Cerebellar nuclear complex (tissue), 1 donor: ENCODE data around the gene CLCN5.

ENCODE experiments used
- DNase-seq, 2 experiments: peaks; one replicate each; lab custom pipeline; 2025; lab: John Stamatoyannopoulos, UW

CLCN5 gene

DNA sequence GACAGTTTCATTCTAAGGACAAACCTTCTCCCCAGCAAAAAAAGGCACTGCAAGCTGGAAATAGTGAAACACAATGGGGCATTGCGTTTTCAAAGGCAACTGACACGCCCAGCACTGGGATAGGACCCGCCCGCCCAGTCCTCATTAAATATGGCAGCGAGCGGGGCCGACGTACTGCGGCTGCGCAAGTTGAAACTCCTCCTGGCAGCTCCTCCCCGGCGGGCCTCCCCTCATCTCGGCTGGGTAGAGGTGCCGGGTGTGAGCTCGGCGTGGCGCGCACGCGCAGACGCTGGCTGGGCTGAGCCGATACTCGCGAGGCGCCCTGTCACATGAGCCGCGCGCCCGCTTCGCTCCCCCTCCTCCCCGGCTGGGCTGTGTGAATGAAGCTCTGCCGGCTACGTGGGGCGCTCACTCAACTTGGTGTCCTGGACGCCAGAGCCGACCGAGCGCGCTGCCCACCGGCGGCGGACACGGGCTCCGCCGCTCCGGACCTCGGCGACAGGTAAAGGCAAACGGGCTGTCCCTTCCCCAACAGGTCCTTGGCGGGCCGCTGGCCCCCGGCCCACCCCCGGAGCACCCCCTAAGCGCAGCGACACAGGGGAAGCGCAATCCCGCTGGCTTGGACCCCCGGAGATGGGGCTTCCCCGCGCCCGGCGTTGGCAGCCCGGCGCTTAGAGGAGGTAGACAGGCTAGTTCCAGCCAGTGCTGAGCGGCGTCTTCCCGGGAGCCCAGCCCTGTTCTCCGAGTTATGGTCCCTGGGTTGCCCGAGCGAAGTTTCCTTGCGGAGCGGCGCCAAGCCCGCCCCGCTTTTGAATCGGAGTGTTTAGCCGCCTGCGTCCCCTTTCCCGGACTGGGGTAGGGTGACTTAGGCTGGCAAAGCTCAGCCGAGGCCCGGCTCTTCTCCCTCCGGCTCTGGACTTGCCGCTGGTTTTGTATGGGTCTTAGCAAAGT, at the start of gene CLCN5:
TSS of gene CLCN5 (plus strand) at position 306 of the 951 bp plus-strand sequence. CDS start 2,703 bp downstream, outside the sequence.
- DNase-seq: peak; percentile 44 to 63

DNA sequence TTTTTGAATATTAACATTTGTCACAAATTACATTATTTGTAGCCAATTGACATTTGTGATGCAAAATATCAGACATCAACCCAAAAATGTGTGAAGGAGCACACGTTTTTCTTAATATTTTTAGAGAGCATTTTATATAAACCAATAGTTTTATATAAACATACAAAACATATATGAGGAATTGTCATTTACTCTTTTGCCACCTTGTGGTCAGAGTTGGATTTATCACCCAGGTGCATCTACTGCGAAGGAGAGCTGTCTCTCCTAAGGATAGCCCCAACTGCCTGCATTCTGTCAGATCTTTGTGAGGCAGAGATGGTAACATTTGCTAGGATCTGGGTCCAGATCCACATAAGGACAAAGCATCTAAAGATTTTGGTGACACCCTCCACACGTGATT, 45.6 kb upstream of the CLCN5 start:
- peak in 1 of 2 experiments; percentile 39 for DNase-seq

DNA sequence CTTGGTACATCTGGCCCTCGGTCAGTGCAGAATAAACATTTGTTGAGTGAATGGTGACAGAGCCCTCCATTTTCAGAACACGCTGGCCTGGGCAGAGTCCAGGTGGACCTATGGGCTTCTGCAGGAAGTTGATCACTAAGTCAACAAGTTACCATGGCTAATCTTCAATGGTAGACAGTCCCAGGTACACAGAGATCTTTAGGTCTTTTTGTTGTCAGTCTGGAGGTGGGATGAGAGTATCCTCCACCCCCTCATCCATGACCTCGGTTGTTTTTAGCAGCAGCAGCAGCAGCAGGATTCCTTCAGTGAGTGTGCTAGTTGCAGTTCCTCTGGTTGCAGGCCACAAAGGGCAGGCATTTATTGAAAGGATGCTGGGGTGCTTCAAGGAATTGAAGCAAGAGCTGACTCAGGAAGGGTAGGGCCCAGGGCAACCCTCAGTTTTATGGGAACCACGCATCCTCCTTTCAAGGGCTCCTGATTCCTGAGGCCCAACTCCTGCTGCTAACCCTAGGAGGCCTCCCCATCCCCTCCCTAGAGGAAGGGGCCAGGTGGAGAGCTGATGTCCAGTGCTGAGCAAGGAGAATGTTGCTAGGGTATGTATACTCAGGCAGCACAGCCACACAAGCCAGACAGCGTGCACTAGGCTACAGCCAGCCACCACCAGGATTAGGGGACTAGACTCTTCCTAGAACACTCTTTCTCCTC, 44.8 kb upstream of the CLCN5 start:
- no peak for DNase-seq

DNA sequence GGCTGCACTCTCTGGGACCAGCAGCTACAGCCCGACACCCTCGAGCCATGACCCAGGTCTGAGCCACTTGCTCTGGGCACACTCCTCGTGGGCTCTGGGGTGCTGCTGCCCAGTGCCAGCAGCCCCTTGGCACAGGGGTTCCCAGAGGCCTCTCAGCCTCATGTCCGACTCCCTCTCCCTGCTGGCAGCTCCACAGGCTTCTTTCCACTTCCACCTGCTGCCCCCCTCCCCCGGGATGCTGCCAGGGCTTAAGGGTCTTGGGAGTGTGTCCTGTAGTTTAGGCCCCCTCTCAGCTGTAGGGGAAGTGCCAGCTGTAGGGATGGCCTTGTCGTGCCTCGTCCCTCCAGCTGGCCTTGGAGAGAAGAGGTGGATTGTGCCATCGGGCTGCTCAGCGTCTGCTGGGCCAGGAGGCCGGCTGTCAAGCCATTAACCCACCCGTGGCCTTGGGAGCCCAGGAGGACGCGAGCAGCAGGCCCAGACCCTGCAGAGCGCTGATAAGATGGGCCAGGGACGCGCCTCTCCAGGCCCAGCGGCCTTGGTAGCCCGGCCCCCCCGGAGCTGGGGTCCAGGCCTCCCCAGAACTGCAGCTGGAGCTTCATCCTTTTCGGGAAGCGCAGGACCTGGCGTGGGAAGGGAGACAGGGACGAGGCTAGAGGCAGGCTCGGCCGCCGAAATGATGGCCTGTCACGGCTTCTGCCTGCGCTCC, 44.1 kb upstream of the CLCN5 start:
- no peak for DNase-seq

DNA sequence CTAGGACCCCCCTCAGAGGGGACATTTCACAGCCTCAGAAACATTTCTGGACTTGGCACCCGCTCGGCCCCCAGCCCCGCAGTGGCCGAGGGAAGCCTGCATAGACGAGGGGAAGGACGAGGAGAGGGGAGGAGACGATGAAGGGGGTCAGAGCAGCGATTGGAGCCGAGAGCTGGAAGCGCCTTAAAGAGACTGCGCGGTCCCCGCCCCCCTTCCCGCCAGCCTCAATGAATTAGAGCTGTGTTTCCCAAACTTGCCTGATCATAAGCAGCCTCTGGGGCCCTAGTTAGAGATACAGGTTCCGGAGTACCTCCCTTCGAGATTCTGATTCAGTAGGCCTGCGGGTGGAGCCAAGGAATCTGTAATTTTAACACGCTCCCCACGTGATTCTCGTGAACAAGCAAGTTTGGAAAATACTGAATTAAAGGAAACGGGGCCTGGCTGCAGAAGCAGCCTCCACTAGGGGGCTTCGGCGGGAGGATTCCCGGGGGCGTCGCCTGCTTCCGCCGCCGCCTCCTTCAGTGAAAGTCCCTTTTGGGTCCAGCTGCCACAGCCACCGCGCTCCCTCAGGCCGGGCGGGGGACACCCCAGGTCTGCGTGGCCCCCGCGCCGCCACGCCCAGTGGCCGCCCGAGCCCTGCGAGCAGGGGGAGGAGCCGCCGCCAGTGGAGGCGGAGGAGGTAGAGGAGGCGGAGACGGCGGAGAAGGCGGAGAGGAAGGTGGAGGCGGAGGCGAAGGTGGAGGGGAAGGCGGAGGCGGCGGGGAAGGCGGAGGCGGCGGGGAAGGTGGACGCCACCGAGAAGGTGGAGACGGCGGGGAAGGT, 43.4 kb upstream of the CLCN5 start, which contains the start of gene USP27X:
TSS of gene USP27X (plus strand) at position 651 of the 822 bp plus-strand sequence. CDS start 824 bp downstream, outside the sequence.
- DNase-seq: peak in 1 of 2 experiments; percentile 29

DNA sequence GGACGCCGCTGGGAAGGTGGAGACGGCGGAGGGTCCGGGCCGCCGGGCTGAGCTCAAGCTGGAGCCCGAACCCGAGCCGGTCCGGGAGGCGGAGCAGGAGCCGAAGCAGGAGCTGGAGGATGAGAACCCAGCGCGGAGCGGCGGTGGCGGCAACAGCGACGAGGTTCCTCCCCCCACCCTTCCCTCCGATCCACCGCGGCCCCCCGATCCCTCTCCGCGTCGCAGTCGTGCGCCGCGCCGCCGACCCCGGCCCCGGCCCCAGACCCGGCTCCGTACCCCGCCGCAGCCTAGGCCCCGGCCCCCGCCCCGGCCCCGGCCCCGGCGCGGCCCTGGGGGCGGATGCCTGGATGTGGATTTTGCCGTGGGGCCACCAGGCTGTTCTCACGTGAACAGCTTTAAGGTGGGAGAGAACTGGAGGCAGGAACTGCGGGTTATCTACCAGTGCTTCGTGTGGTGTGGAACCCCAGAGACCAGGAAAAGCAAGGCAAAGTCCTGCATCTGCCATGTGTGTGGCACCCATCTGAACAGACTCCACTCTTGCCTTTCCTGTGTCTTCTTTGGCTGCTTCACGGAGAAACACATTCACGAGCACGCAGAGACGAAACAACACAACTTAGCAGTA, 42.6 kb upstream of the CLCN5 start:
- no peak for DNase-seq

DNA sequence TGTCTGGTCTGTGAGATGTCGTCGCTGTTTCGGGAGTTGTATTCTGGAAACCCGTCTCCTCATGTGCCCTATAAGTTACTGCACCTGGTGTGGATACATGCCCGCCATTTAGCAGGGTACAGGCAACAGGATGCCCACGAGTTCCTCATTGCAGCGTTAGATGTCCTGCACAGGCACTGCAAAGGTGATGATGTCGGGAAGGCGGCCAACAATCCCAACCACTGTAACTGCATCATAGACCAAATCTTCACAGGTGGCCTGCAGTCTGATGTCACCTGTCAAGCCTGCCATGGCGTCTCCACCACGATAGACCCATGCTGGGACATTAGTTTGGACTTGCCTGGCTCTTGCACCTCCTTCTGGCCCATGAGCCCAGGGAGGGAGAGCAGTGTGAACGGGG, 41.7 kb upstream of the CLCN5 start:
- DNase-seq: no peak

DNA sequence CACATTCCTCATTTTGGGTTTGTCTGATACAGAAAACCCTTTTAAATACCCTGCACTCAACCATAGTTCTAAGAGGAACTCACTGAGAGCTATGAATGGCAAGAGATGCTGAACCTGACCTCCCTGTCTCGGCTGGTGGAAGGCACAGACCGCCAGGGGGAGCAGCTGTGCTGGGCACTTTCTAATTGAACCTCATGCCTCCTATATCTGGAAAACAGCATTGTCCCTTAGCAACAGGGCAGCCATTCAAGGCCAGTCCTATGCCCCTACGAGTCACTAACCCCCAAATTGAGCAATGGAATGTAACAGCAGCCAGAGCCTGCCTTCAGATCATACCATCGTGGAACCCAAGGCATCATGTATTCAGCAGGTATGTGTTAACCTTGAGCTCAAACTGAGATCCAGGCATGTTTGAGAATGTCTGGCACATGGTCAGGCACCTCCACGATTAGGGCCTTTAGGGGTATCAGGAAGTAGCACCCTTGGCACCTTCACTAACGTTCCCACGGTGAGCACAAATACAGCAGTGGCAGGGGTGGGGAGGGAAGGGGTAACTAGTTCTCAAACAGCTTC, 38.0 kb upstream of the CLCN5 start:
- no peak for DNase-seq

DNA sequence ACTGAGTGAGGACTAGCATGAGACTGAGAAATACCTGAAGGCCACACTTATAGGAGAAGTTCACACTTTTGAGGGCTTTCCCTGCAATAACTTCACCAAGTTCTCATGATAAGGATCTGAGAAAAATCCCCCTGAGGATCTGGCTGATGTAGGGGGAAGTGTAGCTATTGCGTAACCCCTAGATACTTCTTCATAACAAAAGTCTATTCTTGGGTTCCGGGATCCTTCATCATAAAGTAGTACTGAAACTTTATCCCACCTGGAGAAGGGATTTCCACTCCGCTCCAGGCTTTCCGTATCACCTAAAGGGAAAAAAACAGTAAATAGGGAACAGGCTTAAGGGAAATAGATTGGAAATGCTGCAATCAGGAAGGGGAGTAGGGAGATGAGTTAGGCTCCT, 29.9 kb upstream of the CLCN5 start:
- no peak for DNase-seq

DNA sequence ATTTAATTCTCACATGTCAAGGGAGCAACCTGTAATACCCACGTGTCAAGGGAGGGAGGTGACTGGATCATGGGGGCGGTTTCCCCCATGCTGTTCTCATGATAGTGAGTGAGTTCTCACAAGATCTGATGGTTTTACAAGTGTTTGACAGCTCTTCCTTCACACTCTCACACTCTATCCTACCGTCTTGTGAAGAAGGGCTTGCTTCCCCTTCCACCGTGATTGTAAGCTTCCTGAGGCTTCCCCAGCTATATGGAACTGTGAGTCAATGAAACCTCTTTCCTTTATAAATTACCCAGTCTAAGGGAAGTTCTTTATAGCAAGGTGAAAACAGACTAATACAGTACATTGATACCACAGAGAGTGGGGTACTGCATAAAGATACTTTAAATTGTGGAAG, 25.4 kb upstream of the CLCN5 start:
- DNase-seq: no peak

DNA sequence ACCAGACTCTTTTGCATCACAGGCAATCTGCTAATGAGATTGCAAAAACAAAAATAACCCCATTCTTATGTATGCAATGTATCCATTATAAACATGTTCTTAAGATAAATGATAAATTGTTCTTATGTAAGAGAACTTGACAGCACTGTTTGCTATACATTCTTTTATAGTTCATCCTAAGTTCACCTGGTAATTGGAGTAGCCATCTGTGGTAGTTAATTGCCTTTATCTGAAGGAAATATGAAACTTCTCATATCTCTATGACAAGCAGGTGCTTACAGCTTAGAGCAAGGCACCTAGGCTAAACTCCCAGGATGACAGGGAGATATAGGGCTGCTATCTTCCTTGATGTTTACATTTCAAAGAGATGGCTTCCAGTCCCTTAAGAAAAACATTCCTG, 21.3 kb upstream of the CLCN5 start:
- DNase-seq: no peak

DNA sequence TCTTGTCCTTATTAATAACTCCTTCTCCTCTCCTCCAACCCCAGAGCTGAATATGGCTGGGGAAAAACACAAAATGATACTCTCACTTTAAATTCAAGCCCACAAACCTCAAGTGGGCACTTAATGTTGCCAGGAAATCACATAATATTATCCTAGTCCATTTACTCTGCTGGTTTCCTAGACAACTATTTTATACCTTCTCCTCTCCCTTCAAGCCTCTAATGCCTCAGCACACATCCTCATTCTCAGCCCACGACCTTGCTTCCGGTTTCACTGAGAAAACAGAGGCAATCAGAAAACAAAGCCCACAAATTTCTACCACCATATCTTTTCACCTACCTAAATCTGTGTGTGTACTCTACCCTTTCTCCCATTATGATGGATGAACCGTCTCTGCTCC, 12.1 kb upstream of the CLCN5 start:
- no peak for DNase-seq

DNA sequence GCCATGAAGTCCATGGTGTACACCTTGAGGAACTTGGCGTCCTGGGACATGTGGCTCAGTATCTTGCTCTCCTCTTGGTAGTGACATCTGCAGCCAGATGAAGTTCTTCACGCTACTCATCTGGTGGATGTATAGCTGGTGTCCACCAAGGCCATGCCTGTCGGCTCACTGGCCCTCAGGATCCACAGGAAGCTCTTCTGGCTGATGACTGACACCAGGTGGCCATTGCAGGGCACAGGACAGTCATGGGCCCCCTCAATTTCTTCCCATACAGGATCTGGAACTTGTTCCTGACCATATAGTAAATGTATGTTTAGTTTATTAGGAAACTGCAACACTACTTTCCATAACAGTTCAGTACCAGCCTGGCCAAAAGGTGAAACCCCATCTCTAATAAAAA, 10.3 kb upstream of the CLCN5 start:
- DNase-seq: no peak

DNA sequence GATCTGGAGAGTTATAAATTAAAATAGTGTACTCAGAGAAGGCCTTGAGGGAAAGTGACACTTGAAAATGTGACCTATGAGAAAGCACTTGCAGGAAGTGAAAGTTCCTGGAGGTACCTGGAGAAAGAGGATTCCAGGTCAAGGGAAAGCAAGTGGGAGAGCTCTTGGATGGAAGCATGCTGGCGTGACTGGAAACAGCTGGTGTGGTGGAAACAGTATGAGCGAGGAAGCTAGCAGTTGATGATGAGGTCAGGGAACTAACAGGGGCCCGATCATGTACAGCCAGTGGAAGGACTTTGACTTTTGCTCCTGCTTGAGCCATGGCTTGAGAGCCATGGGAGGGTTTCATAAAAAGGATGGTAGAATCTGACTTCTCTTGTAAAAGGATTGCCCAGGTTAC, 9.5 kb upstream of the CLCN5 start:
- DNase-seq: no peak

DNA sequence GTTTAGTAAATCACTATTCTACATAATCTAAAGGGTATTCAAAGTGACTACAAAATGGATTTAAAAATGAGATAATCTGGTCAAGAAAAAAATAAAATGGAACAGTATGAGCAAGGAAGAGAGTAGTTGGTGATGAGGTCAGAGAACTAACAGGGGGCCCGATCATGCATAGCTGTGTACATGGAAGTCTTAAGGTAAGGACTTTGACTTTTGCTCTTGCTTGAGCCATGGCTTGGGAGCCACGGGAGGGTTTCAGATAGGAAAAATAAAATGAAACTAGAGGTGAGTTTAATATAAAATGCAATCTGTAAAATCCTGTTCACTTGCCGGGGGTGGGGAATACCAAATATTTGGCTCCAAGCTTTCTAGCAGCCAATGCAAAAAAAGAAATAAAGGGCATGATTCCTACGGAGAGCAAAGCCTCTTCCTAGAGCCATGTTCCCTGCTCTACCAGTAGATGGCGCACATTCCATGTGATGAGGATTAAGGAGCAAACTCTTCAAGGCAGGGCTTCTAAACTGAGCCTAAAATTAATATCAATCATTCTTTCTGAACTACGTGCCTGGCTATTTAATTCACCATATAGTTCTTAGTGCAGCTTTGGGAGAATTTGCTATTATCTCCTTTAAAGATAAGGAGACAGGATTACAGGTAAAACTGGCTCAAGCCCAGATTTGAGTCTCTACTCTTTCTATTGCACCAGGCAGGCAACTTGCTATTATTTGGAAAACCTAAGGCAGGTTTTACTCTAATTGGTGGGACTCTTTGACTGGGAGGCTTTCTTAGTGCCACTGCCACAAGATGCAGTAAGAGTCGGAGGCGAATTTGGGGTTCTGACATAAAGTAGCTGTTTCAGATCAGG, 6.8 kb upstream of the CLCN5 start:
- no peak for DNase-seq

DNA sequence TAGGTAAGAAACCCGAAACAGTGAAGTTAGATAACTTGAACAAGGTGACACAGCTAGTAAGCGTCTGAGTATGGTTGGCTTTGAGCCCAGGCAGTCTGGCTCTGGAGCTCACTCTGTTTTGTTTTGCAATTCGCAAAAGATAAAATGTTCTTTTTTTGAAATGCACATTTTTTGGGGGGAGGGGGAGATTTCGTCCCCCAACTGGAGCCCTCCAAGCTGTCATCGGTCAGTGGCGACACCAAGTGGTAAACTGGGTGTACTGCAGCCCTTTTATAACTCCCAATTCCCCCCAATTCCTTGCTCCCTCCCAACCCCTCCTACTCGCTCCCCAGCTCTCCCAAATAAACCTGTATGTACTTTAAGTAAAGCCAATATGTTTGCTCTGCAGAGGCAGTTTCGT, 2.8 kb upstream of the CLCN5 start:
- no peak for DNase-seq

DNA sequence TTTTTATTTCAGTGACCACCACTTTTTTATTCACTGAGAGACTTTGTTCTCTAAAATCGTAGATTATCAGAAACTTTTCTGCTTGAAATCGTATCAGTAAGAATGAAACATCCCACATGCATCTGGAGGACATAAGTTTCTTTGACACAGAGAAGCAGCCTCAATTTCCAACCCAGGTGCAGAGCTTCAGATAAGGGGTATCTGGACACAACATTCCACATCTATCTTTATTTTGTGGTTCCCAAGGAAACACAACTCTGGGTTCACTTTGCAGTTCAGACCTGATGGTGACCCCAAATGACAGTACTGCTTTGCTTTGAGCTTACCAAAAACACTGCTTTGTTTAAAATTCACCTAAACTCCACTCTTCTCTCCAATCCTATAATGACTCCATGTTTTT, 1.3 kb upstream of the CLCN5 start:
- no peak for DNase-seq

DNA sequence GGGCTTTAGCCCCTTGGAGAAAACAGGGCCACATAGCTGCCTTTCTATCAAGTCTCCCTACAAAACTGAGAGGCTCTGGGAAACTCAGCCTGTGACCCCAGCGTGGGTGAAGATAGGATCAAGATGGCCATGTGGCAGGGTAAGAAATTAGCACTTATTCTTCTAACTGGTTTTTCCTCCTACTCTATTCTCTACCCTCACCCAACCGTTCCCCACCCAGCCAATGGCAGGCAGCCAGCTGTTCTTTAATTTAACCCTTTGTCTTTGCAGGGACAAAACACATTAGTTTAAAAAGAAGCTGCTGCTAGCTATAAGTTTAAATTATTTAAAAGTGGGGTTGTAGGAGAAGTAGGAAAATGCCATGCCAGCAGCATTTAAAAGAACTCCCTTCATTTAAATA, 2.8 kb downstream of the CLCN5 start:
- no peak for DNase-seq

DNA sequence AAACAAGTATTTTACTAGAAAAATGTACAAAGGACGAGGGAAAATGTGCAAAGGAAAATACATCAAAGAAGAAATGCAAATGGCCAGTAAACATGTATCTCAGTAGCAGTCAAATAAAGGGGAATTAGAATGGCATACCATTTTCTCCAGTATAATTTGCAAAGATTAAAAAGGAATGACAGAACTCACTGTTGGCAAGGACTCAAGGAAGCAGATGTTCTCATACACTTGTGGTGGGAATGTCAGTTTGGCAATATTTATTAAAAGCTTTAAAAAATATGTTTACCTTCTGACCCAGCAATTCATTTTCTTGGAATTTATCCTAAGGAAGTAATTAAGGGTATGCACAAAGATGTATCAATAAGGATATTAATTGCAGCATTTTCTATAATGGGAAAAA, 7.6 kb downstream of the CLCN5 start:
- DNase-seq: no peak

DNA sequence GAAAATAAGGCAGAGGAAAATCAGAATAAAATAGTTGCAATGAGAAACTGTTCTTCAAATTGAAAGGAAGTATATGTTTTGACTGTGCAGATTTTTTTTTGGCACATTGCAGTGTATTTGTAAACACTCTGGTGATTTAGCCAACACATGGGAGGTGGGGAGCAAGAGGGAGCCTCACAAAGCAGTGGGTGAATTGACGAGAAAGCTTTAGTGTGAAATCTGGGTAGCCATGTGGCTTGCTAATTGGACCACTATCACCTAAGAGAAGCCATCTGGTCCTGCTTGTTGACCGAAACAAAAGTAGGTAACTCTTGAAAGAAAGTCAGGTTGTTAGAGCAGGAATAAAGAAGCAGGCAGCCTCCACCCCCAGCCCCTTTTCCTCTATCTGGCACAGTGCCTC, 10.4 kb downstream of the CLCN5 start:
- DNase-seq: no peak
